ENCODE data around the gene PDCL3. TPM values are rescaled to one million over a fixed set of nuclear protein-coding genes. Genes with fewer than 3 reads are reported as not detected.

The PDCL3 gene
- polyA plus RNA-seq, 1 donor = 34.3 TPM

GRCh38 chr2:100560216-100560830, 2.5 kb upstream of the PDCL3 start:
- DNase-seq (ENCODE audit: low read depth) = no peak

- DNase-seq (ENCODE audit: low read depth) = no peak
These were observed 1.6 kb upstream of the PDCL3 start for GRCh38 chr2:100561191-100561590.

- DNase-seq (ENCODE audit: low read depth) = no peak
These were observed 834 bp downstream of the PDCL3 start for GRCh38 chr2:100563407-100564247.

GRCh38 chr2:100568989-100569388, 6.2 kb downstream of the PDCL3 start:
- no peak for DNase-seq (ENCODE audit: low read depth)

GRCh38 chr2:100571668-100572067, 8.9 kb downstream of the PDCL3 start:
- DNase-seq (ENCODE audit: low read depth) = no peak

- DNase-seq (ENCODE audit: low read depth) = no peak
These were observed 15.0 kb downstream of the PDCL3 start for GRCh38 chr2:100577777-100578176.

GRCh38 chr2:100580367-100581276, 17.8 kb downstream of the PDCL3 start:
- DNase-seq (ENCODE audit: low read depth) = no peak

GRCh38 chr2:100581277-100581612, 18.5 kb downstream of the PDCL3 start:
- no peak for DNase-seq (ENCODE audit: low read depth)

GRCh38 chr2:100584816-100585215, 22.0 kb downstream of the PDCL3 start:
- no peak for DNase-seq (ENCODE audit: low read depth)

- DNase-seq (ENCODE audit: low read depth) = no peak
These were observed 25.4 kb downstream of the PDCL3 start for GRCh38 chr2:100588071-100588786.

GRCh38 chr2:100589527-100589926, 26.7 kb downstream of the PDCL3 start:
- DNase-seq (ENCODE audit: low read depth) = no peak

GRCh38 chr2:100592226-100592625, 29.4 kb downstream of the PDCL3 start:
- DNase-seq (ENCODE audit: low read depth) = no peak

- DNase-seq (ENCODE audit: low read depth) = no peak
These were observed 33.7 kb downstream of the PDCL3 start for GRCh38 chr2:100596465-100596864.

GRCh38 chr2:100599566-100599965, 36.8 kb downstream of the PDCL3 start:
- DNase-seq (ENCODE audit: low read depth) = no peak

GRCh38 chr2:100601661-100602060, 38.9 kb downstream of the PDCL3 start:
- DNase-seq (ENCODE audit: low read depth) = no peak

- DNase-seq (ENCODE audit: low read depth) = no peak
These were observed 40.6 kb downstream of the PDCL3 start for GRCh38 chr2:100603414-100603813.

- DNase-seq (ENCODE audit: low read depth) = peak; percentile 60
These were observed 41.3 kb downstream of the PDCL3 start for GRCh38 chr2:100603948-100604633.

- no peak for DNase-seq (ENCODE audit: low read depth)
These were observed 43.5 kb downstream of the PDCL3 start for GRCh38 chr2:100606332-100606725.

- DNase-seq (ENCODE audit: low read depth) = no peak
These were observed 44.0 kb downstream of the PDCL3 start for GRCh38 chr2:100606726-100607343.

- DNase-seq (ENCODE audit: low read depth) = no peak
These were observed 47.6 kb downstream of the PDCL3 start for GRCh38 chr2:100610381-100610831.
